Epithelial cell of esophagus (primary cell): ENCODE measurements around the gene PRKG1.

Experiments used
- DNase-seq: peaks from one replicate; pipeline ENCODE4 v3.0.0; 2010; ENCODE audit warnings: low read depth
- H3K4me3 ChIP-seq: 2 replicates; pipeline ENCODE4 v1.5.1; 2011; ENCODE audit warnings: mild to moderate bottlenecking, low read length, control low read depth
- CTCF ChIP-seq: IDR thresholded peaks from 2 replicates; pipeline ENCODE4 v1.5.1; 2011; ENCODE audit warnings: low read depth, mild to moderate bottlenecking, low read length, control low read depth, inconsistent platforms; ENCODE audit not compliant: insufficient read depth; ENCODE audit errors: missing control alignments

Gene PRKG1

GRCh38 chr10:51832652-51833383, 758.5 kb downstream of the PRKG1 start:
- H3K4me3 ChIP-seq, result no peak overlapping the region
- peak; percentile 96 for DNase-seq
- TF ChIP-seq CTCF, result no peak

- H3K4me3 ChIP-seq, result no peak overlapping the region
- no peak for DNase-seq
- TF ChIP-seq CTCF, result no peak
Observed at GRCh38 chr10:51834548-51834947, 760.3 kb downstream of the PRKG1 start.

GRCh38 chr10:51838471-51838870, 764.2 kb downstream of the PRKG1 start:
- H3K4me3 ChIP-seq, result no peak overlapping the region
- DNase-seq, result no peak
- no peak for TF ChIP-seq CTCF

- no peak for TF ChIP-seq CTCF
- DNase-seq, result no peak
- no peak overlapping the region for H3K4me3 ChIP-seq
Observed at GRCh38 chr10:51843966-51844365, 769.7 kb downstream of the PRKG1 start.

GRCh38 chr10:51846856-51847506, 772.7 kb downstream of the PRKG1 start:
- no peak for DNase-seq
- no peak for TF ChIP-seq CTCF
- H3K4me3 ChIP-seq, result no peak overlapping the region

- no peak overlapping the region for H3K4me3 ChIP-seq
- no peak for TF ChIP-seq CTCF
- DNase-seq, result no peak
Observed at GRCh38 chr10:51852297-51852696, 778.0 kb downstream of the PRKG1 start.
